K562 (cell line): ENCODE measurements around the gene ABCC11. TPM values are rescaled to one million over a fixed set of nuclear protein-coding genes. Genes with fewer than 3 reads are reported as not detected.

ENCODE experiments used
- RFX5 ChIP-seq: IDR thresholded peaks from 2 replicates; pipeline ENCODE4 v1.6.1; 2011; ENCODE audit warnings: low read depth, mild to moderate bottlenecking, improper control_type of control experiment, low read length
- SOX6 ChIP-seq: fragments of 450-650 bp; IDR thresholded peaks from 2 replicates; pipeline ENCODE4 v1.6.1; 2014; ENCODE audit warnings: mild to moderate bottlenecking
- polyA plus RNA-seq, 8 experiments: library from polyadenylated mRNA; depleted of rRNA in 4 of 8; stranded (reverse) in 5 of 8; unstranded in 3 of 8; fragments of >200 nt; fragmentation: Nextera tagmentation in 2 of 8; fragmentation: Illumina TruSeq in 1 of 8; extraction: Ambion mirVana in 2 of 8; extraction: Trizol in 1 of 8; gene quantifications; 2 replicates each; pipeline versions ENCODE4 v1.2.1 to v1.2.3, GENCODE V29; 2011 to 2014; ENCODE audit warnings: inconsistent platforms in 1 of 8, missing spikeins in 1 of 8
- total RNA-seq, 7 experiments: library from RNA; depleted of rRNA in 6 of 7; stranded (reverse); fragments of >200 nt in 6 of 7; fragmentation: Illumina TruSeq in 2 of 7; extraction: Trizol in 2 of 7; gene quantifications; 2 replicates each; pipeline versions ENCODE4 v1.2.1 to v1.2.3, GENCODE V29; 2011 to 2021; ENCODE audit warnings: low replicate concordance in 1 of 7
- TF ChIP-seq, protein P1 (sequence below), 2 experiments: fragments of 450-650 bp; IDR thresholded peaks; 2 replicates each; pipeline ENCODE4 v1.6.1; 2016; ENCODE audit warnings: mild to moderate bottlenecking in 2 of 2, borderline replicate concordance in 1 of 2, low read depth in 1 of 2, moderate library complexity in 1 of 2
- TF ChIP-seq, protein P2 (sequence below): fragments of 250-450 bp; sonication (Bioruptor Pico); IDR thresholded peaks from 2 replicates; pipeline ENCODE4 v1.4.0; 2020; ENCODE audit warnings: borderline replicate concordance

The ABCC11 gene
- total and polyA plus RNA-seq, 9 of the 15 experiments (the other 6 are each of a cell fraction or from before 2014, with no cell fraction given), result 0.04 to 0.14 (median 0.04) TPM; not detected in 6

DNA sequence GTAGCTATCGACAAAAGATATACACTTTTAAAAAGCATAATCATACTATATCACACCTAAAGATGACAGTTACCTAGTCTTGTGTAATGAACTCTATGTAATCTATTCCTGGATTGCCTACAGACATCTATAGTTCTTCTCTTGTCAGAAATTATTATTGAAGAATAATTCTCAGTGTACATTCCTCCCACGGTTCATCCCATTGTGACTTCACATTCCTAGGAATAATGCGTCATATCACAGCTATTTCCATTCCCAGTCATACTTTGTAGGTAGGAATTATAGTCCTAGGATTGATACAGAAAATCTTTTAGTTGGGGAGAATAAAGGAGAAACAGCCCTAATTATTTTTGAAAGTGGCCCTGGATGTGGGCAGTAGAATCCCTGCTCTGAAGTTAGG lies 44.0 kb upstream of the ABCC11 start (continued):
- TF ChIP-seq, protein P1, sequence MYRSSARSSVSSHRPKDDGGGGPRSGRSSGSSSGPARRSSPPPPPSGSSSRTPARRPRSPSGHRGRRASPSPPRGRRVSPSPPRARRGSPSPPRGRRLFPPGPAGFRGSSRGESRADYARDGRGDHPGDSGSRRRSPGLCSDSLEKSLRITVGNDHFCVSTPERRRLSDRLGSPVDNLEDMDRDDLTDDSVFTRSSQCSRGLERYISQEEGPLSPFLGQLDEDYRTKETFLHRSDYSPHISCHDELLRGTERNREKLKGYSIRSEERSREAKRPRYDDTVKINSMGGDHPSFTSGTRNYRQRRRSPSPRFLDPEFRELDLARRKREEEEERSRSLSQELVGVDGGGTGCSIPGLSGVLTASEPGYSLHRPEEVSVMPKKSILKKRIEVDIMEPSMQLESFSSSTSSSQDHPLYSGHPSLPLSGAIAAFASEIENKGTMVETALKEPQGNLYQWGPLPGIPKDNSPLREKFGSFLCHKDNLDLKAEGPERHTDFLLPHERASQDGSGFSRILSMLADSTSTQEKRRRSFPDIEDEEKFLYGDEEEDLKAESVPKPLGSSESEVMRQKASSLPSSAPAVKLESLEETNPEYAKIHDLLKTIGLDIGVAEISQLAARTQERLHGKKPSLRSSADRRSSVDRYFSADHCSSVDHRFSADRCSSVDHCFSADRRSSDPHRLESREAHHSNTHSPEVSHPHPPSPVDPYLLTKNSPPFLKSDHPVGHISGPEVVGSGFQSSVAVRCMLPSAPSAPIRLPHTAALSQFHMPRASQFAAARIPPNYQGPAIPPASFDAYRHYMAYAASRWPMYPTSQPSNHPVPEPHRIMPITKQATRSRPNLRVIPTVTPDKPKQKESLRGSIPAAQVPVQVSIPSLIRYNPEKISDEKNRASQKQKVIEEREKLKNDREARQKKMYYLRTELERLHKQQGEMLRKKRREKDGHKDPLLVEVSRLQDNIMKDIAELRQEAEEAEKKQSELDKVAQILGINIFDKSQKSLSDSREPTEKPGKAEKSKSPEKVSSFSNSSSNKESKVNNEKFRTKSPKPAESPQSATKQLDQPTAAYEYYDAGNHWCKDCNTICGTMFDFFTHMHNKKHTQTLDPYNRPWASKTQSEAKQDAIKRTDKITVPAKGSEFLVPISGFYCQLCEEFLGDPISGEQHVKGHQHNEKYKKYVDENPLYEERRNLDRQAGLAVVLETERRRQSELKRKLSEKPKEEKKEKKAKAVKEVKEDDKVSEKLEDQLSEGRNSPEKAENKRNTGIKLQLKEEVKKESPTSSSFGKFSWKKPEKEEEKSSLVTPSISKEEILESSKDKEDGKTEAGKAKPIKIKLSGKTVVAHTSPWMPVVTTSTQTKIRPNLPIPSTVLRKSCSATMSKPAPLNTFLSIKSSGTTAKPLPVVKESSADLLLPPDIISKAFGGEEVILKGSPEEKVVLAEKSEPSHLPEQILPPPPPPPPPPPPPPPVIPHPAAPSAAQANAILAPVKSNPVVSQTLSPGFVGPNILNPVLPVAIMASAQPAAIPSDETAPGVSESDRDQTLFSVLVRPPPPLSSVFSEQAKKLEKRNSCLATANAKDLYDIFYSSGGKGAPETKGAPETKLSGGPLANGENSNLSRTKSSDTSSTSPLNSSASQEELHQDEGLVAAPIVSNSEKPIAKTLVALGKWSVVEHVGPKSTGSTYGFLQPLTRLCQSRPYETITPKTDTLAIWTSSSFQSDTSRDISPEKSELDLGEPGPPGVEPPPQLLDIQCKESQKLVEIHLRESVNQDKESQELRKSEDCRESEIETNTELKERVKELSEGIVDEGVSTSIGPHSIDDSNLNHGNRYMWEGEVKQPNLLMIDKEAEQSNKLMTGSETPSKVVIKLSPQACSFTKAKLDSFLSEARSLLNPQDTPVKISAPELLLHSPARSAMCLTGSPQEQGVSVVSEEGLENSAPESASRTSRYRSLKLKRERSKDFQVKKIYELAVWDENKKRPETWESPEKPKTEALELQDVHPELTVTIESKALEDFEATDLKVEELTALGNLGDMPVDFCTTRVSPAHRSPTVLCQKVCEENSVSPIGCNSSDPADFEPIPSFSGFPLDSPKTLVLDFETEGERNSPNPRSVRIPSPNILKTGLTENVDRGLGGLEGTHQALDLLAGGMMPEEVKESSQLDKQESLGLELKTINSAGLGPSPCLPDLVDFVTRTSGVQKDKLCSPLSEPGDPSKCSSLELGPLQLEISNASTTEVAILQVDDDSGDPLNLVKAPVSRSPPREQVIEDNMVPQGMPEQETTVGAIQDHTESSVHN (IDR thresholded peaks at IDR 0.05; ENCODE audit: borderline replicate concordance in 1 of 2, low read depth in 1 of 2), result no peak
- TF ChIP-seq, protein P2, sequence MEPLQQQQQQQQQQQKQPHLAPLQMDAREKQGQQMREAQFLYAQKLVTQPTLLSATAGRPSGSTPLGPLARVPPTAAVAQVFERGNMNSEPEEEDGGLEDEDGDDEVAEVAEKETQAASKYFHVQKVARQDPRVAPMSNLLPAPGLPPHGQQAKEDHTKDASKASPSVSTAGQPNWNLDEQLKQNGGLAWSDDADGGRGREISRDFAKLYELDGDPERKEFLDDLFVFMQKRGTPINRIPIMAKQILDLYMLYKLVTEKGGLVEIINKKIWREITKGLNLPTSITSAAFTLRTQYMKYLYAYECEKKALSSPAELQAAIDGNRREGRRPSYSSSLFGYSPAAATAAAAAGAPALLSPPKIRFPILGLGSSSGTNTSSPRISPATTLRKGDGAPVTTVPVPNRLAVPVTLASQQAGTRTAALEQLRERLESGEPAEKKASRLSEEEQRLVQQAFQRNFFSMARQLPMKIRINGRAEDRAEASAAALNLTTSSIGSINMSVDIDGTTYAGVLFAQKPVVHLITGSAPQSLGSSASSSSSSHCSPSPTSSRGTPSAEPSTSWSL (CRISPR knock-in tag), result no peak
- TF ChIP-seq SOX6, result no peak
- TF ChIP-seq RFX5, result no peak
